Measurements from ENCODE around the gene PTPRN2. TPM values are rescaled to one million over a fixed set of nuclear protein-coding genes. Genes with fewer than 3 reads are reported as not detected.

Gene PTPRN2
- total and polyA plus RNA-seq, 7 donors: 3.2 to 7.1 (median 5.5) TPM

GRCh38 chr7:158192184-158192835, 395.3 kb downstream of the PTPRN2 start:
- H3K4me3 ChIP-seq: no peak overlapping the region
- H3K9me3 ChIP-seq: peaks cover 0 to 5% (median 3%) of the 10 kb centered on the region in 4 donors
- DNase-seq: no peak
- H3K27me3 ChIP-seq: no peaks in the 10 kb centered on the region
- no peaks in the 10 kb centered on the region for H3K4me1 ChIP-seq
- 90 to 94% methylated on average over 28 of the region's 28 CpGs for WGBS, 2 donors
- TF ChIP-seq, protein P1, sequence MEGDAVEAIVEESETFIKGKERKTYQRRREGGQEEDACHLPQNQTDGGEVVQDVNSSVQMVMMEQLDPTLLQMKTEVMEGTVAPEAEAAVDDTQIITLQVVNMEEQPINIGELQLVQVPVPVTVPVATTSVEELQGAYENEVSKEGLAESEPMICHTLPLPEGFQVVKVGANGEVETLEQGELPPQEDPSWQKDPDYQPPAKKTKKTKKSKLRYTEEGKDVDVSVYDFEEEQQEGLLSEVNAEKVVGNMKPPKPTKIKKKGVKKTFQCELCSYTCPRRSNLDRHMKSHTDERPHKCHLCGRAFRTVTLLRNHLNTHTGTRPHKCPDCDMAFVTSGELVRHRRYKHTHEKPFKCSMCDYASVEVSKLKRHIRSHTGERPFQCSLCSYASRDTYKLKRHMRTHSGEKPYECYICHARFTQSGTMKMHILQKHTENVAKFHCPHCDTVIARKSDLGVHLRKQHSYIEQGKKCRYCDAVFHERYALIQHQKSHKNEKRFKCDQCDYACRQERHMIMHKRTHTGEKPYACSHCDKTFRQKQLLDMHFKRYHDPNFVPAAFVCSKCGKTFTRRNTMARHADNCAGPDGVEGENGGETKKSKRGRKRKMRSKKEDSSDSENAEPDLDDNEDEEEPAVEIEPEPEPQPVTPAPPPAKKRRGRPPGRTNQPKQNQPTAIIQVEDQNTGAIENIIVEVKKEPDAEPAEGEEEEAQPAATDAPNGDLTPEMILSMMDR (IDR thresholded peaks at IDR 0.05): no peak
- TF ChIP-seq POLR2AphosphoS5 (IDR thresholded peaks at IDR 0.05): no peak
- no peak for TF ChIP-seq POLR2A (IDR thresholded peaks at IDR 0.05)
- no peak for TF ChIP-seq EP300 (IDR thresholded peaks at IDR 0.05)
- H3K27ac ChIP-seq: no peak overlapping the region
- intact Hi-C loops (cut with DNase I): no loop called here
- no peaks in the 10 kb centered on the region for H3K36me3 ChIP-seq

- H3K27me3 ChIP-seq: no peaks in the 10 kb centered on the region
- no peaks in the 10 kb centered on the region for H3K4me1 ChIP-seq
- no peak for TF ChIP-seq POLR2AphosphoS5 (IDR thresholded peaks at IDR 0.05)
- TF ChIP-seq EP300 (IDR thresholded peaks at IDR 0.05): no peak
- TF ChIP-seq, protein P1 (IDR thresholded peaks at IDR 0.05): no peak
- H3K27ac ChIP-seq: no peak overlapping the region
- no peak overlapping the region for H3K4me3 ChIP-seq
- intact Hi-C loops (cut with DNase I): no loop called here
- 92 to 93% methylated on average over 8 of the region's 8 CpGs for WGBS, 2 donors
- H3K36me3 ChIP-seq: no peaks in the 10 kb centered on the region
- peaks cover 0 to 5% (median 3%) of the 10 kb centered on the region in 4 donors for H3K9me3 ChIP-seq
- DNase-seq: no peak
Observed at GRCh38 chr7:158191671-158192070, 396.0 kb downstream of the PTPRN2 start.

- no peaks in the 10 kb centered on the region for H3K27me3 ChIP-seq
- WGBS, 2 donors: 82 to 85% methylated on average over 11 of the region's 11 CpGs
- no peaks in the 10 kb centered on the region for H3K36me3 ChIP-seq
- no peak overlapping the region for H3K4me3 ChIP-seq
- peaks cover 0 to 5% (median 2%) of the 10 kb centered on the region in 4 donors for H3K9me3 ChIP-seq
- TF ChIP-seq POLR2A (IDR thresholded peaks at IDR 0.05): no peak
- TF ChIP-seq, protein P1 (IDR thresholded peaks at IDR 0.05): no peak
- no peak for TF ChIP-seq POLR2AphosphoS5 (IDR thresholded peaks at IDR 0.05)
- TF ChIP-seq EP300 (IDR thresholded peaks at IDR 0.05): no peak
- no peaks in the 10 kb centered on the region for H3K4me1 ChIP-seq
- intact Hi-C loops (cut with DNase I): no loop called here
- no peak overlapping the region for H3K27ac ChIP-seq
- no peak for DNase-seq
Observed at GRCh38 chr7:158190756-158191155, 396.9 kb downstream of the PTPRN2 start.

DNA sequence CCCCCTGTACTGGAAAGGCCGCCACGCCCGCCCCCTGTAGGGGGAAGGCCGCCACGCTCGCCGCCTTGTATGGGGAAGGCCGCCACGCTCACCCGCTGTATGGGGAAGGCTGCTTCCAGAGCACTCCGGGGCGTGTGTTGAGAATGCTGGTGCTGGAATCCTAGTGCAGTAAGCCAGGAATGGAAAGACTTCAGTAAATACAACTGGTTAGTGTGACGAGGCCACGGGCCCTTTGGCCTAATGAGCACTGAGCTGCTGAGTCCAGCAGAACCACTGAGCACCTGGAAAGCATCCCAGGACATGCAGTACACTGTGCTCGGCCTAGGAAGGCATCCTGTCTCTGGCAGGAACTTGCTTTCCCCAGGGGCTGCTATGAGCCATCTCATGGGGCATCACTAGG, 398.9 kb downstream of the PTPRN2 start:
- intact Hi-C loops (cut with DNase I): no loop called here
- Histone ChIP-seq H3K4me3 (no peak overlapping the region), H3K4me1 (no peaks in the 10 kb centered on the region), H3K27me3 (no peaks in the 10 kb centered on the region), H3K36me3 (no peaks in the 10 kb centered on the region), H3K9me3 (no peaks in the 10 kb centered on the region), H3K27ac (no peak overlapping the region)
- WGBS, 2 donors: 94 to 96% methylated on average over 15 of the region's 15 CpGs
- TF ChIP-seq POLR2A (IDR thresholded peaks at IDR 0.05) (no peak), EP300 (IDR thresholded peaks at IDR 0.05) (no peak), POLR2AphosphoS5 (IDR thresholded peaks at IDR 0.05) (no peak)
- TF ChIP-seq, protein P1 (IDR thresholded peaks at IDR 0.05): no peak
- no peak for DNase-seq

DNA sequence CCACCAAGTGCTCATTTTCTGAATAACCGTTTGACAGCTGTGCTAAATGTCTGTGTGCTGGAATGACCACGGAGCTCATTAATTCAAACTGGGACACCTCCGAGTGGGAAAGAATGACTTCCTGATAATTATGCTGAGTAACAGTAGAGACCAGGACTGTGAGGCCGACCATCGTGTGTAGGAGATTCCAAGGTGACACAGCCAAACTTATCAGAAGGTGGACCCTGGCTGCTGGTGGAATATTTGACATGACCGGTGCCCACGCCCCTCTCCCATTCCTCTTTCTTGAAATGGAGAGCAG, 400.0 kb downstream of the PTPRN2 start:
- Histone ChIP-seq H3K27ac (no peak overlapping the region), H3K4me1 (no peaks in the 10 kb centered on the region), H3K9me3 (peaks cover 0 to 5% (median 1%) of the 10 kb centered on the region in 4 donors), H3K36me3 (no peaks in the 10 kb centered on the region), H3K4me3 (no peak overlapping the region), H3K27me3 (no peaks in the 10 kb centered on the region)
- DNase-seq: no peak
- 84 to 90% methylated on average over 7 of the region's 7 CpGs for WGBS, 2 donors
- TF ChIP-seq EP300 (IDR thresholded peaks at IDR 0.05) (no peak), POLR2A (IDR thresholded peaks at IDR 0.05) (no peak), POLR2AphosphoS5 (IDR thresholded peaks at IDR 0.05) (no peak)
- TF ChIP-seq, protein P1 (IDR thresholded peaks at IDR 0.05): no peak
- intact Hi-C loops (cut with DNase I): no loop called here

Measured in sigmoid colon (tissue), 7 donors.